Islet precursor cell (in vitro differentiated cells): ENCODE results near the gene GNL3L.
"Not testable (repeated sequence)": the region's sequence is repeated elsewhere in the genome, so short reads cannot be mapped to it uniquely, and the experiment has no call there.

Experiments
- DNase-seq: peaks from one replicate; pipeline ENCODE4 v3.0.0-alpha.2; 2018

Gene GNL3L, protein sequence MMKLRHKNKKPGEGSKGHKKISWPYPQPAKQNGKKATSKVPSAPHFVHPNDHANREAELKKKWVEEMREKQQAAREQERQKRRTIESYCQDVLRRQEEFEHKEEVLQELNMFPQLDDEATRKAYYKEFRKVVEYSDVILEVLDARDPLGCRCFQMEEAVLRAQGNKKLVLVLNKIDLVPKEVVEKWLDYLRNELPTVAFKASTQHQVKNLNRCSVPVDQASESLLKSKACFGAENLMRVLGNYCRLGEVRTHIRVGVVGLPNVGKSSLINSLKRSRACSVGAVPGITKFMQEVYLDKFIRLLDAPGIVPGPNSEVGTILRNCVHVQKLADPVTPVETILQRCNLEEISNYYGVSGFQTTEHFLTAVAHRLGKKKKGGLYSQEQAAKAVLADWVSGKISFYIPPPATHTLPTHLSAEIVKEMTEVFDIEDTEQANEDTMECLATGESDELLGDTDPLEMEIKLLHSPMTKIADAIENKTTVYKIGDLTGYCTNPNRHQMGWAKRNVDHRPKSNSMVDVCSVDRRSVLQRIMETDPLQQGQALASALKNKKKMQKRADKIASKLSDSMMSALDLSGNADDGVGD

DNA sequence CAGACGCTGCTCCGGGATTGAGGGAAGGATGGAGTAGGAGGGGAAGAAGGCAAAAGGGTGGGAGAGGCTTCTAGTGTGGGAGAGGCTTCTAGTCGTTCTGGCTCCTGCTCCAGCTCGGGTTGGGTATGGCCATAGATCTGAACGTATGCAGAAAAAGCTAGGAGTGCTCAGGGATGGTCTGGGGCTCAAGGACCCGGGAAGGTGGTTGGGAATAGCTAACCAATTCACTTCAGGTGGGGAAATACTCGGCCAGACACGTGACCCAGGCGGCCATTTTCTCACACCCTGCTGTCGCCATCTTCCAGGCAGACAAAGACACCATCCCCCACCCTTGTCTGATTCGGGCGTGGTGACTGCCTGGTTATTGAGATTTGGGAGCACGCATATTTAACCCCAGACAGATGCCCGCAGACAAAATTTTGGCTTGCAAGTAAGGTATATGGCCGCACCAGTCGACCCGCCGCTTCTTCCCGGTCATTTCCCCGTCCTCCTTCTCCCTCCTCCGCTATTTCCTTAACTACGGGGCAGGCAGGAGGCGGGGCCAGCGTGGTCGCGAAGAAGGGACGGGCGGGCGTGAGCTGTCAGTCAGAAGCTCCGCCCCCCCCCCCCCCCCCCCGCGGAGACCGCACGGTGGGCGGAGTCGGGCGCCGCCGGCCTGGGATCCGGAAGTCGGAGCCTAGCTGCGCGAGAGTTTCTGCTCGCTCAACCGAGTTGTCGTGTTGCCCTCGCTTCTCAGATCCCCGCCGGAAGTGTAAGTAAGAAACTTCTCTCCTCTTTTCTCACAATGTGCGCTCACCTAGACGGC, at the start of gene GNL3L:
Gene GNL3L, plus strand, starts transcription at position 668 of the 805 bp plus-strand sequence. CDS start 2,348 bp downstream, outside the sequence.
- peak; percentile 93 for DNase-seq

DNA sequence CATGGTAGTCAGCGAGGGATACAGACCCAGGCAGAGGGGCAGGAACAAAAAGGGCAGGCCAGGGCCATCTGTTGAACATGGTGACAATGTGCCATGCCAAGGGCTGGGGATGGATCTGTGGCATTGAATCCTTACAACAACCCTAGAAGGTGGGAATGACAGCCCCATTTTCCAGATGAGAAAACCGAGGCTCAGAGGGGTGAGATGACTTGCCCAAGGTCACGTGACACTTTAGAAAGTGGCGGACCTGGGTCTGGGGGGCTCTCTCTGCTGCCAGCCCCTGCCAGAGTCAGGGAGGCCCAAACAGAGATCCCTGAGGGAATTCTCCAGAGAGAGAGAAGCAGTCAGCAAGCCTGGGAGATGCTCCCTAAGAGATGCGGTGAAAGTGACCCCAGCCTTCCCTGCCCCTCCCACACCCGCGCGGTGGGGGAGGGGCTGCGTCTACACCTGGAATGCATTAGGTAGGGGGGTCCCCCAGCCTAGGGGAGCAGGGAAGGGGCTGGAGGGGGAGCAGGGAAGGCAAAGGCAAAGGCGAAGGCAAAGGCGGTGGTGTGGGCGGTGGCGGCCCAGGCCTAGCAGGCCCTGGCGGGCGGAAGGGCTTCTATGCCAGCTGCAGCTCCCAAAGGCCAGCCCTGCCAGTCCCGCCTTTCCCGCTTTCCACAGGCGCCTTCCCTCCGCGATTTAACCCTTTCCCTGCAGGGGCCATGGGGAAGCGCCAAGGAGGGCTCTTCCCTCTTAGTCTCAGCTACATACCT, 47.0 kb upstream of the GNL3L start:
- peak; percentile 60 for DNase-seq

DNA sequence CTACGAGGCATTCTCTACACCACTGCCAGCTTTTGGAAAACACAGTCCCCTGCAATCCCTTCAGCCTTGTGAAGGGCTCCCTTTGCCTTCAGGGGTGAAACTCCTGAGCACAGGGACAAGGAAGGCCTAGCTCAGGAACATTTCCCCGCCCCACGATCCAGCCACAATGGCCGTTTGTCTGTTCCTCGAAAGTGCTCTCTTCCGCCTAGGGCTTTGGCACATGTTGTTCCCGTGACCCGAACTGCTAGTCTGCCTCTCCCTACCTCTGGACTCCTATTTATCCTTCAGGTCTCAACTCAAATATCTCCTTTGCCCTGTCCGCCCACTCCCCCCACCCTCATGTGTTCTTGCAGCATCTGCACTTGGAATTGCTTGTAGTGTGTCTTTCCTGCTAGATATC, 46.1 kb upstream of the GNL3L start:
- DNase-seq, result no peak

DNA sequence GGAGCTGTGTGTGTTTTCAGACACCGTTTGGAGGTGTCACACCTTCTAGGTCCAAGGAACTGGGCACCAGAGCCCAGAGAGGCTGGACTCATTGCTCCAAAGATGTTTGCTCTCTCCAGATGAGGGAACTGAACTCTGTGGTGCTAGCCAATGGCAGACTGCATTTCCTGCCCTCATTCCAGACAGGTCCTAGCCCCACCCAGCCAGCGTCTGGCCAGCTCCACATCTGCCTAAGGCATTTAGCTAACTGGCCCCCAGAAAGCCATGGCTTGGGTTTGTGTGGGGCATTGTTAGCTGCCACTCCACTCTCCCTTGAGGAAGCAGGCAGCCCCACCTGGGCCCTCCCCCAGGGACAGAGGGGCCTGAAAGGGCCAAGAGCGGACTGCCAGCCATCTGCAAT, 45.4 kb upstream of the GNL3L start:
- DNase-seq, result peak; percentile 89

DNA sequence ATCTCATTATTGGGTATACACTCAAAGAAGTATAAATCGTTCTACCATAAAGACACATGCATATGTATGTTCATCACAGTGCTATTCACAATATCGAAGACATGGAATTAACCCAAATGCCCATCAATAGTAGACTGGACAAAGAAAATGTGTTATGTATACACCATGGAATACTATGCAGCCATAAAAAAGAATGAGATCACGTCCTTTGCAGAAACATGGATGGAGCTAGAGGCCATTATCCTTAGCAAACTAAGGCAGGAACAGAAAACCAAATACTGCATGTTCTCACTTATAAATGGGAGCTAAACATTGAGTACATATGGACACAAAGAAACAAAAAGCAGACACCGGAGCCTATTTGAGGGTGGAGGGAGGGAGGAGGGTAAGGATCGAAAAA, 40.2 kb upstream of the GNL3L start:
- not testable (repeated sequence) for DNase-seq

DNA sequence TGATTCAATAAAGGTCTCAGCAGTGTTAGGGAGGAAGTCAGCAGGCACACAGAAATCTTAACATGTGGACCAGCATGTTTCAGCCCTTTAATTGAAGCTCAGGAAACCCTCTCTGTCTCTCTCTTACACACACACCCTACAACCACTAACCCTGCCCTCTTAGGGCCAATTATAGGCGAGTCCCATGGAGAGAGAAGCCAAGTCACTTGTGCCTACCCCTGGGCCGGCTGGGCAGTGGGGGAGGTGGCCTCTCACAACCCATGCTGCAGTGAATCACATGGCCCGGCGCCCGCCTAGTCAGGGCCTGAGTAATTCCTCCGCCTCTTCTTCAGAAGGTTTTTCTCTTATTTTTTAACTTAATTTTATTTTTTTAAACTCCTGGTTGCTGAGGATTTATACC, 37.7 kb upstream of the GNL3L start:
- DNase-seq, result no peak

DNA sequence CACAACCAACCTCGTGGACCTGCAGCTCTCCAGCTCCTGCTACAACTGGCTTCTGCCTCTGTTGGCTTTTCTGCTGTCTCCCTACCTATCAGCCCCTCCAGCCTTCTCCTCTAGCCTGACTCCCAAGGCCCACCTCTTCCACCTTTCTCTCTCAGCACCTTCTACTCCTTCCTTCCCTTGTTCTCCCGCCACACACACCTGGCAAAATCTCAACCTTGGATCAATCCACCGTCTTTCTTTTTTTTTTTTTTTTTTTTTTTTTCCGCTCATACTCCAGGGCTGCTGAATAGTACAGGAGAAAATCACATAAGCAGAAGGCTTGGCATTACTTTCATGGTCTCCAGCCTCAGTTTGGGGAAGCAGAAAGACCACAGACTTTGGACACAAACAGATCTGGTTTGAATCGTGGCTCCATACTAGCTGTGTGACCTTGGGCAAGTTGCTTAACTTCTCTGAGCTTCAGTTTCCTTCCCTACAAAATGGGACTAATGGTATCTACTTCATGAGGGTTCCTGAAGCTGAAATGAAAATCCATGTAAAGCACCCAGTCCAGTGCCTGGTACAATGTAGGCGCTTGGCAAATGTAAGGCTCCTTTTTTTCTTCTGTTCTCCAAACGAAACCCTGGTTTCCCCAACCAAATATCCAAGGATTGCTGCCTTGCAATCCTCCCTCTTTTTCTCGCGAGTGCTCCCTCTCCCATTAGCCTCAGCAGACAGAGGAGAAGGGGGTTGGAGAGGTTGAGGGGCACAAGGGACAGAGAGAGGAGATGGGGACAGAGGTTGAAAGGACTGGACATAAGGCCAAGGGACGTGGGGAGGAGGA, 35.6 kb upstream of the GNL3L start:
- DNase-seq, result peak; percentile 45

DNA sequence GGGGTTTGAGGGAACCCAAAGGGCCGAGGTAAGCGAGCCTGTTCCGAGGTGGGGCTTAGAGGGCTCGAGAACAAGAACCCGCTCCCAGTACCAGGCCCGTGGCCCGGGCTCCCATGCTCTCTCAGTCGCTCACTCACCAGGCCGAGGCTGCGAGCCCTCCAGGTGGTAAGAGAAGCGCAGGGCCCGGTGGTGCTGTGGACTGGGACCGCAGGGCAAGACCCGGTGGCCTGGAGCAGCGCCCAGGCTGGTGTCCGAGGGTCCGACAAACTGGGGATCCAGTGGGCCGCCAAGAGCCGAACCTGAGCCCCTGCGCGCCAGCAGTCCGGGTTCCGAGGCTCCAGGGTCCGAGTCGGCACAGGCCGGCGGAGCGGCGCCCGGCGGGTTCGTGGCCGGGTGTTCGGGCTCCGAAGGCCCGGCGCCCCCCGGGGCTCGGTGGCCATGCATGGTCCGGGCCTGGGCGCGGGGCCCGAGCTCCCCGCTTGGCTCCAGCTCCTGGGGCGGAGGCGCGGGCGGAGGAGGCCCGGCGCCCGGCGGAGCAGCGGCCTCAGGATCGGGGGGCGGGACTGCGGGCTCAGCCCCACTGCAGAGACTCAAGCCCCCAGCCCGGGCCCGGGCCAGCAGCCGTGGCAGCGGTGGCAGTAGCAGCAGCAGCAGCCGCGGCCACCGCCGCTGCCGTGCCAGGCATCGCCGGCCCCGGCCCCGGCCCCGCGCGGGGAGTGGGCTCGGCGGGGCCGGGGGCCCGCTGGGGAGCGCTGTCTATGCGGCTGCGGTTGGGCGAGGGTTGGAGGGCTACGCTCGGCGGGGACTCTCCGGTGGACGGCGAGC, 34.8 kb upstream of the GNL3L start:
- DNase-seq, result peak; percentile 61

DNA sequence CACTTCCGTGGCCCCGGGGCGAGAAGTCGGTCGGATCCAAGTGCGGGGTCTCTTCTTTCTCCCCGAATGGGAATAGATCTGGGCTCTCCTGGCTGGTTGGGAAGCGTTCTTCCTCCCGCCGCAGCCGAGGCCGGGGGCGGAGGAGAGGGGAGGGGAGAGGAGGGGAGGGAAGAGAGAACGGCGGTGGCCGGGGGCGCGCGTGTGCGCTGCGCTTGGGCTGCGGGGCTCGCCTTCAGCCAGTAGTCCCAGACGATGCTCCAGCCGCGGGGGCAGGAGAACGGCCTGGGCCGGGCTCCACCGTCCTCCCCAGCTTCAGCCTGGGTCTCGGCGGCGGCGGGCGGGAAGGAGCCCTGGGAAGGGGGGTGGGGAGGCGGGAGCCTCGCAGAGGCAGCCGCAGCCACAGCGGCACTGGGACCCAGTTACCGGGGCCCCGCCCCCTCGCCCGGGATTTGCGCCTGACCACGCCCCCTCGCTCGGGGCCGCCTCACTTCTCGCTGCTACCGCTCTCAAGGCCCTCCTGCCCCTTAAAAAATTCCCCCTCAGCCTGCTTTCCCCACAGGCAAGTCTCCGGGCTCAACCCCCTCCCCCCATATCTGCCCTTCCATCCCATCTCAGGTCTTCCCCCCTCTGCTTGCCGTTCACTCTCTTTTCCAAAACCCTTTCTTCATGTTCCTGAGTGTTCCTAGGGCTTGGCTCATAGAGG, 34.1 kb upstream of the GNL3L start, which contains the start of gene FGD1:
Gene FGD1, minus strand, starts transcription at position 421 of the 703 bp plus-strand sequence. CDS start 802 bp downstream, outside the sequence.
- peak; percentile 75 for DNase-seq

DNA sequence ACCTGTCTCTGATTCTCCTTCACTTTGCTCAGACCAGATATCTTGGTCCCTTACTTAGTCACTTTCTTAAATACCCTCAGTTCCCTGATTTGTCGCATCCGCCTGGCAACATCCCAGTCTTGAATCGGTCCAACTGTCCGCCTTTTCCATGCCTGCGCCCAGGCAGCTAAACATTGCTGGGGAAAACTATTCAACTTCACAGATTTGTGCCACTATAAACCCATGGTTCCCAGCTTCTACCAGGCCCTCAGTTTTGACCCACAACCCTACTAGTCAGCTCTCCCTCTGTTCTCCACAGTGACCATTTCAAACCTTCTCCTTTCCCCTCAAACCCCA, 33.5 kb upstream of the GNL3L start:
- no peak for DNase-seq

DNA sequence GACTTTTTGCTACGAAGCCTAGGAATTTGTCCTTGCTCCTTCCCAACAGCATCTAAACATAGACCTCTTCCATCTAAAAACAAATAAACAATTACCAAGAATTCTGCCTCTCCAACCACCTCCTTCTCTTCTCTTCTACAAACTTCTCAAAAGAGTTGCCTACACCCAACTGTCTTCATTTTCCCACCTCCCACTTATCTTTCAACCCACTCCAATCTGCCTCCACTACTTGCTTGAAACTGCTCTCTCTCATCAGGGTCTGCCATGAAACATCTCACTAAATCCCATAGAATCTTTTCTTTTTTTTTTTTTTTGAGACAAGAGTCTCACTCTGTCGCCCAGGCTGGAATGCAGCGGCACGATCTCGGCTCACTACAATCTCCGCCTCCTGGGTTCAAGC, 33.1 kb upstream of the GNL3L start:
- DNase-seq, result no peak

DNA sequence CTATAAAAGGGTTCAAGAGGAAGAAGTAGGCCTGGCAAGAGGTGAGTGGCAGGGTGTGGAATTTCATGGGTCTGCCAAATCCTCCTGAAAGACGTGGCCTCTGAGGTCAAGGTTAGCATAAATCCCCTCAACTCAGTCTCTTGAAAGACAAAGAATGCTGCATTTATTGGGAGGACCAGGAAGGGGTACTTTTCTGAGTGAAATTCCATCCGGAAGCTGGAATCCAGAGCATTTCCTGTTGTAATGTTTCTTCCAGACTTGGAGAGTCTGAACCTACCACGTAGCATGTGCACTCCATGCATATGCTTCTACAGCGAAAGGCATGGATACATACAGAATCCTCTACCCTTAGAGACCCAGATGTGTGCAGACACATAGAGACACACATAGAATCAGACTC, 20.6 kb upstream of the GNL3L start:
- DNase-seq, result peak; percentile 66

DNA sequence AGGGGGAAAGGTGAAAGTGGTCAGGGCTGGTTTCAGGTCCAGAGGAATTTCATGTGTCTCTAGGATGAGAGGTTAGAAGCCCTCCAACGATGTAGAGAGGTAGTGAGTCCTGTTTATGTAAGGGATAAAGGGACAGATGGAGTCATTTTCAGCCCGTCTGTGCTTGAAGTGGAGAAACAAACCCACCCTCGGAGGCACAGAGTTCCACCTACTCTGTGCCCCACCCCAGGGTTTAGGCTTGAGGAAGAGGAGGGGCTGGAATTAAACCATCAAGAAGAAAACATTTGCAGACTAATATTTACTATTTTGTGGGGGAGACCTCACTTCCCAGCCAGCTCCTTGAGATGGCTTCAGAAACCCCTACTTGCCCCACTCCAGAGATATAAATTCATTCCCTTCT, 868 bp upstream of the GNL3L start:
- DNase-seq, result no peak

DNA sequence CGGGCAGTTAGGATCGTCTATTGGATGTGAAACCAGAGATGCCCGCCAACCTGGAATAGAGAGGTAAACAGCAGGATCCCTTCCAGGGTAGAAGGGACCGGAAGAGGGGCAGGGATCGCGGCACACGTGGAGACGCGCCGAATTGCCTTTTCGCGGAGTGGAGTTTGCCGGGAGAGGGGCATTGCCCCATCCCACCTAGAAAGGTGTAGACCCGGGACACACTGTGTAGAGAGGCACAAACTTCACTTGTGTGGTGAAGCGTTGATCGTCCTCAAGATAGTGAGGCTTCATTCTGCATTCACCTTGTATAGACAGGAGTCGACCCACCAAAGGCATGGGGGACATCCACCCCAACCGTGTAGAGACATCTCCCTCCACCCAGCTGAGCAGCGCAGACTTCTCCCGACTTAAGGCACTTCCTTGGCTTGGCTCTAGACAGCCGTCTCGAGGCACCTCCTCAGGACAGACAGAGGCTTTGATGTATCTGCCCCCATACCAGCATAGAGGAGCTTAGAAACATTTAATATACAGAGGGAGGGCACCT, 410 bp downstream of the GNL3L start:
- DNase-seq, result no peak

DNA sequence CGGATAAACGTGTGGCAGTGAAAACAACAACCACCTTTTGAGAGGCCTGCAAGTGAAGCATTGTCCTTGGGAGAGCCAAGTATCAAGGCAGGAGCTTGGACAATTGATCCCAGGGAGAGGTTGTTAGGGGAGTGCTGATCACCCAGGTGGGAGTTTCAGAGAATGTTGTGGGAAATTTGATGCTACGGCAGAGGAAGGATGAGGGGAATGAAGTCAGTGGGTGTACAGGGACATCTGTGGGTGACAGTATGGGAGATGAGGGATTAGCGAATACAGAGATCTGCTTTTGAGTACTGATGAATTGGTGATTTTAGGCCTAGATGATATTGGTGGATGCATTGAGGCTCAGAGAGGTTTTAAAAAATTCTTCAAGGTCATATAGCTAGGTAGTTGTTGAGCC, 4.3 kb downstream of the GNL3L start:
- no peak for DNase-seq

DNA sequence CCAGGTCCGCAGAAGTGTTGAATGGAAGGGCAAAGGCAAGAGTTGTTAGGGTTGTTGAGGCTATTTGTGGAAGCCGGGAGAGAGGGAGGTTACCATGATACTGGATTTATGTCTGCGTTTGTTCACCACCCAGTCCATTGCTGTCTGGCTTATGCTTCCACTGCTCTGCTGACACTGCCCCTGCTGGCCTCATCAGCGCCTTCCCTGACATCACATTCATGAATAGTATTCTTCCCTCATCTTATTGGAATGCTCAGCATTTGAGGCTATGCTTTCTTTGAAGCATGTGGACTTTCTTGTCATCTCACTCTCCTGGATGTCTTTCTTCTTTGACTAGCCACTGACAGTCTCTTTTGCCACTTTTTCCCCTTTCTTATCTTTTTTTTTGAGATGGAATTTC, 10.3 kb downstream of the GNL3L start:
- DNase-seq, result peak; percentile 72

DNA sequence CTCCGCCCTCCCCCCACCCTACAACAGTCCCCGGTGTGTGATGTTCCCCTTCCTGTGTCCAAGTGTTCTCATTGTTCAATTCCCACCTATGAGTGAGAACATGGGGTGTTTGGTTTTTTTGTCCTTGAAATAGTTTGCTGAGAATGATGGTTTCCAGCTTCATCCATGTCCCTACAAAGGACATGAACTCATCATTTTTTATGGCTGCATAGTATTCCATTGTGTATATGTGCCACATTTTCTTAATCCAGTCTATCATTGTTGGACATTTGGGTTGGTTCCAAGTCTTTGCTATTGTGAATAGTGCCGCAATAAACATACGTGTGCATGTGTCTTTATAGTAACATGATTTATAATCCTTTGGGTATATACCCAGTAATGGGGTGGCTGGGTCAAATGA, 12.2 kb downstream of the GNL3L start:
- not testable (repeated sequence) for DNase-seq

DNA sequence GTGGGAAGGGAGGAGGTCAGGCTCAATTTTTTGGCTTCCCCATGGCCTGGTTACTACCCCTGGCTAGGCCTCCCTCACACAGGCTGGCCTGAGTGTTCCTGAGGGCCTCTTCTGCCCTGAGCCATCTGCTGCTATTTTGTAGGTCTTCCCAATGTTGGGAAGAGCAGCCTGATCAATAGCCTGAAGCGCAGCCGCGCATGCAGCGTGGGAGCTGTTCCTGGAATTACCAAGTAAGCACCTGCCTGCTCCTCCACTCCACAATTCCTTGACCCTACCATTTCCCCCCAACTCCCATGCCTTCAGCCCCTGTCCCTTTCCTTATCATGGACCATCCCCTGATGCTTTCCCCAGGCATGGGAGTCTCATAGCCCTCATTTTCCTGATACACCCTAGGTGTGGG, 20.8 kb downstream of the GNL3L start:
- no peak for DNase-seq

DNA sequence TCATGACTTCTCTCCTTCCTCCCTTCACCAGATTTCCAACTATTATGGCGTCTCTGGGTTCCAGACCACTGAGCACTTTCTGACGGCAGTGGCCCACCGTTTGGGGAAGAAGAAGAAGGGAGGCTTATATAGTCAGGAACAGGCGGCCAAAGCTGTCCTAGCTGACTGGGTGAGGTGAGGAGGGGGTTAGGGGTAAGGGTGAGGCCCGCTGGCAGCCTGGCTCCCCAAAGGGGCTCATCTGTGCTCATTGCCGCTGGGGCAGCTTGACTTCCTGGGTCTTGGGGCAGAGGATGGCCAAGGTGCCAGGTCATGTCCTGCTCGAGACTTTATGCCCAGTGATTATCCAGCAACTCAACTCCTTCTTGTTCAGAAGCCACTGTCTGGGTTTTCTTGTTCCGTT, 21.8 kb downstream of the GNL3L start:
- no peak for DNase-seq

DNA sequence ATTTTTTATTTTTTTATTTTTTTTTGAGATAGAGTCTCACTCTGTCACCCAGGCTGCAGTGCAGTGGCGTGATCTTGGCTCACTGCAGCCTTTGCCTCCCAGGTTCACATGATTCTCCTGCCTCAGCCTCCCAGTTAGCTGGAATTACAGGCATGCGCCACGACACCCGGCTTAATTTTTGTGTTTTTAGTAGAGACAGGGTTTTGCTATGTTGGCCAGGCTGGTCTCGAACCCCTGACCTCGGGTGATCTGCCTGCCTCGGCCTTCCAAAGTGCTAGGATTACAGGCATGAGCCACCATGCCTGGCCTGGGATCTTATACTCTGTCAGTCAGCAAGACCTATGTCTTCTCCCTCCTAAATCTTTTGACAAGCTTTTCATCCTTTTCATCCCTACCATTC, 25.0 kb downstream of the GNL3L start:
- not testable (repeated sequence) for DNase-seq
